Duodenal mucosa (tissue), 2 donors: ENCODE data around the gene KDELR3.

Experiments
- H3K27ac ChIP-seq: one replicate; pipeline ENCODE4 v1.7.0; 2013; ENCODE audit warnings: low read depth, low read length
- H3K27me3 ChIP-seq, 2 donors: one replicate each; pipeline ENCODE4 v1.7.0; 2013; ENCODE audit warnings: low read length in 2 of 2, control low read depth in 1 of 2; ENCODE audit not compliant: insufficient read depth in 2 of 2, control insufficient read depth in 1 of 2
- H3K36me3 ChIP-seq, 2 donors: one replicate each; pipeline ENCODE4 v1.7.0; 2013; ENCODE audit warnings: low read length in 2 of 2, control low read depth in 1 of 2; ENCODE audit not compliant: insufficient read depth in 2 of 2, control insufficient read depth in 1 of 2
- H3K4me1 ChIP-seq, 2 donors: one replicate each; pipeline ENCODE4 v1.7.0; 2013; ENCODE audit warnings: low read length in 2 of 2, control low read depth in 1 of 2; ENCODE audit not compliant: insufficient read depth in 2 of 2, control insufficient read depth in 1 of 2
- H3K4me3 ChIP-seq, 2 donors: one replicate each; pipeline ENCODE4 v1.7.0; 2013; ENCODE audit warnings: low read length in 2 of 2, low read depth in 1 of 2
- H3K9ac ChIP-seq, 2 donors: one replicate each; pipeline ENCODE4 v1.7.0; 2013; ENCODE audit warnings: low read length in 2 of 2, low read depth in 1 of 2
- H3K9me3 ChIP-seq, 2 donors: one replicate each; pipeline ENCODE4 v1.7.0; 2013; ENCODE audit warnings: low read length in 2 of 2, control low read depth in 1 of 2; ENCODE audit not compliant: control insufficient read depth in 1 of 2

Gene KDELR3

DNA sequence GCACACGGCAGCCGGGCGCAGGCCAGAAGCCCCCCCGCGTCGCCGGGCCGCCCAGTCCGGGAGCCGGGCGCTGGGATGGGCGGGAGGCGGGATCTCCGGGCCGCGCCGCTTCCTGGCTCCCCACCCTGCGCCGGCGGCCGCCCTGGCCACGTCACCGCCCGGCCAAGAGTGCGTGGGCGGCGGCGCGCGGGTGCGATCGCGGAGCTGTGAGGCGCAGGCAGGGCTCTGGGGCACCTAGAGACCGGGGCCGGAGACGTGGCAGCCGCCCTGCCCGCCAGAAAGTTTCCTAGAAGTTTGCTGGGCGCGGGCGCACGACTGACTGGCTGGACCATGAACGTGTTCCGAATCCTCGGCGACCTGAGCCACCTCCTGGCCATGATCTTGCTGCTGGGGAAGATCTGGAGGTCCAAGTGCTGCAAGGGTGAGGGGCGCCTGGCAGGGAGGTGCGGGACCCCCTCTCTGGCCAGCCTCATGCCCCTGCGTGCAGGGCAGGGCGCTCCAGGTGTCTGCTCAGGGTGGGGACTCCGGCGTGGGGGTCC is at the start of gene KDELR3:
KDELR3 (plus strand) TSS at position 193 of the 539 bp plus-strand sequence; CDS start at position 331, 138 bp downstream.
- Histone ChIP-seq H3K36me3 (no peaks in the 10 kb centered on the region), H3K27me3 (peaks cover 7 to 12% of the 10 kb centered on the region in 2 donors), H3K27ac (no peak within 1 kb of the TSS), H3K9ac (peak within 1 kb of the TSS; percentile 69 to 83), H3K4me3 (peak within 1 kb of the TSS; percentile 73 to 77), H3K4me1 (peaks cover 11 to 22% of the 10 kb centered on the region in 2 donors), H3K9me3 (no peaks in the 10 kb centered on the region)

- H3K36me3 ChIP-seq: no peaks in the 10 kb centered on the region
- no peaks in the 10 kb centered on the region for H3K9me3 ChIP-seq
- H3K4me3 ChIP-seq: no peak overlapping the region
- H3K9ac ChIP-seq: no peak overlapping the region
- no peaks in the 10 kb centered on the region for H3K27me3 ChIP-seq
- peaks cover 13 to 14% of the 10 kb centered on the region in 2 donors for H3K4me1 ChIP-seq
- H3K27ac ChIP-seq: no peak overlapping the region
Measured at GRCh38 chr22:38418589-38418988, 49.3 kb upstream of the KDELR3 start.

- Histone ChIP-seq H3K27ac (no peak overlapping the region), H3K4me1 (peaks cover 19 to 21% of the 10 kb centered on the region in 2 donors), H3K9me3 (no peaks in the 10 kb centered on the region), H3K9ac (no peak overlapping the region), H3K4me3 (no peak overlapping the region), H3K36me3 (no peaks in the 10 kb centered on the region), H3K27me3 (no peaks in the 10 kb centered on the region)
Measured at GRCh38 chr22:38419121-38419857, 48.6 kb upstream of the KDELR3 start.

DNA sequence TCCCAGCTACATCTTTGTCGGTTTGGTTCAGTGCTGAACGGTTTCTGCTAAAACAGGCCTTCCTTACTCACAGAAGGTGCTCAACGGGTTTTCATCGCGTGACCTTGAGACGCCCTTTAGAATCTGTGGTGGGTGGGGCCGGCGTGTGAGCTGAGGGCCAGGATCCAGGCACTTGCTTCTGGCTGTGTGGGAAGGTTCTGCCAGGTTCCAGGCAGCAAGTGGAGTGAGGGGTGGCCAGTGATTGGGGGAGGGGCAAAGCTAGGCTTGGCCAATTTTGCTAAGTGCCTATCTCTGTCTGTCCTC is 48.1 kb upstream of the KDELR3 start:
- no peaks in the 10 kb centered on the region for H3K9me3 ChIP-seq
- H3K27me3 ChIP-seq: no peaks in the 10 kb centered on the region
- peaks cover 24 to 26% of the 10 kb centered on the region in 2 donors for H3K4me1 ChIP-seq
- no peaks in the 10 kb centered on the region for H3K36me3 ChIP-seq
- H3K27ac ChIP-seq: no peak overlapping the region
- H3K4me3 ChIP-seq: no peak overlapping the region
- no peak overlapping the region for H3K9ac ChIP-seq

- no peak overlapping the region for H3K27ac ChIP-seq
Measured at GRCh38 chr22:38420734-38421133, 47.2 kb upstream of the KDELR3 start.

DNA sequence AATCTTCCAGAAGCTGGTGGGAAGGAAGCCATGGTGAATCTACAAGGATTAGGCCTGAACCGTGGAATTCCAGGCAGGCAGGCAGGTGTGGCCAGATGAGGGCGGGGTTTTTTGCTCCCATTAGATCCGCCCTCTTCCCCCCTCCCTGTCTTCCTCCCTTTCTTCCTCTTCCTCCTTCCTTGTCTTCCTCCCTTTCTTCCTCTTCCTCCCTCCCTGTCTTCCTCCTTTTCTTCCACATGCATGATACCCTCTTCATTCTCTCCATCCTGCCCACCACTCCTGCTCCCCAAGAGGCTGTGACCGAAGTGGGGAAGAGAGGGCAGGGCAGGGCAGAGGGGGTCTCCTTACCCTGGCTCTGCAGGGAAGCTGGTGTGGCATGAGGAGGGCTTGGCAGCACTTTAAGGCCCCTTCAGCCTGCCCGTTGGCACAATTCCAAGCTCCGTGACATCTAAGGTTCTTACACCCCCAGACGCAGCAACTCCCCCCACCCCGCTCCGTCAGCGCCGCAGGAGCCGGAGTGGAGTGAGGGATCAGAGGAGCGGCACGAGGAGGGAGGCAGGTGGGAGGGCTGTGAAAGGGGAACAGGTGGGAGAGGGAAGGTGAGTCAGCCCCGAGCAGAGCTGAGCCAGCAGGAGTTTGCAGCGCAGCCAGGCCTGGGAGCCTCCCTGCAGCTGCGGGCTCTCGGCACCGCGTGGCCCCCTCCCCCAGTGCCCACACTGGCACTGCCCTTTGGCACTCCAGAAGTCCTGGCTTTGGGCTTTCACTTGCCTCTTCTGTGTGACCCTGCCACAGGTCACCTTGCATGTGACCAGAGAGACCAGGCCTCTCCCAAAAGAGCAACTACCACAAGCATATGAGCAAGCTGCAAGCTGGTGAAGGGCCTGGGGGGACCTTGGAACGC is 45.0 kb upstream of the KDELR3 start:
- H3K9ac ChIP-seq: peak overlapping the region; percentile 38 to 39
- peak overlapping the region; percentile 61 for H3K27ac ChIP-seq
- no peaks in the 10 kb centered on the region for H3K36me3 ChIP-seq
- H3K9me3 ChIP-seq: no peaks in the 10 kb centered on the region
- peak overlapping the region in 1 of 2 donors; percentile 43 for H3K4me3 ChIP-seq
- H3K4me1 ChIP-seq: peaks cover 28 to 31% of the 10 kb centered on the region in 2 donors
- H3K27me3 ChIP-seq: no peaks in the 10 kb centered on the region

More at GRCh38 chr22:38420734-38421133, 47.2 kb upstream of the KDELR3 start:
- Histone ChIP-seq H3K4me3 (no peak overlapping the region), H3K9me3 (no peaks in the 10 kb centered on the region), H3K27me3 (no peaks in the 10 kb centered on the region), H3K36me3 (no peaks in the 10 kb centered on the region), H3K4me1 (peaks cover 28 to 31% of the 10 kb centered on the region in 2 donors), H3K9ac (no peak overlapping the region)

- Histone ChIP-seq H3K9me3 (no peaks in the 10 kb centered on the region), H3K4me3 (peak overlapping the region; percentile 40 to 43), H3K27me3 (no peaks in the 10 kb centered on the region), H3K9ac (peak overlapping the region; percentile 38 to 39), H3K36me3 (no peaks in the 10 kb centered on the region), H3K27ac (peak overlapping the region; percentile 61), H3K4me1 (peaks cover 28 to 31% of the 10 kb centered on the region in 2 donors)
Measured at GRCh38 chr22:38423512-38424503, 44.1 kb upstream of the KDELR3 start.

- Histone ChIP-seq H3K4me3 (peak overlapping the region; percentile 37 to 40), H3K9ac (no peak overlapping the region), H3K36me3 (no peaks in the 10 kb centered on the region), H3K27ac (peak overlapping the region; percentile 61), H3K27me3 (no peaks in the 10 kb centered on the region), H3K9me3 (no peaks in the 10 kb centered on the region), H3K4me1 (peaks cover 28 to 31% of the 10 kb centered on the region in 2 donors)
Measured at GRCh38 chr22:38424525-38425080, 43.3 kb upstream of the KDELR3 start.

- Histone ChIP-seq H3K4me1 (peaks cover 28% of the 10 kb centered on the region in 2 donors), H3K9me3 (no peaks in the 10 kb centered on the region), H3K27ac (no peak overlapping the region), H3K9ac (no peak overlapping the region), H3K4me3 (no peak overlapping the region), H3K27me3 (no peaks in the 10 kb centered on the region), H3K36me3 (no peaks in the 10 kb centered on the region)
Measured at GRCh38 chr22:38426628-38427027, 41.3 kb upstream of the KDELR3 start.
